ENCODE data around the gene IL10RB.

Gene IL10RB

GRCh38 chr21:33265664-33266049 is 510 bp upstream of the IL10RB start:
- in situ Hi-C loops (cut with MboI; ENCODE audit: low sequenced_read_pairs), result no loop called here

DNA sequence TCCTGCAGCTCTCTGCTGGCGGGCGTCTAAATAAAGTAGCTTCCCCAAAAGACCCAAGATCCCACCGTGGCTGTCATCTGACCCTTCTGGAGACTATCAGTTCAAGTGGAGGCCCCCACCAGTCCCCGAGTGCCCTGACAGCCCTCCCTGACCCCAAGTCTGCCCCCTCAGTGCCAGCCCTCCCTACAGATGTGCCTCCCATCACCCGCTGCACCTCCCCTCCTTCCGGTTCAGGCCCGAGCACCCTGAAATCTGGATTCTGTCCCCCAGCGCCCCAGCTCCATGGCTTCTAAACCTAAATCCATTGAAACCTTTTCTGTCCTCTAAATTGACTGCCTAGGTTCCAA is 595 bp downstream of the IL10RB start:
- in situ Hi-C loops (cut with MboI; ENCODE audit: low sequenced_read_pairs), result no loop called here

DNA sequence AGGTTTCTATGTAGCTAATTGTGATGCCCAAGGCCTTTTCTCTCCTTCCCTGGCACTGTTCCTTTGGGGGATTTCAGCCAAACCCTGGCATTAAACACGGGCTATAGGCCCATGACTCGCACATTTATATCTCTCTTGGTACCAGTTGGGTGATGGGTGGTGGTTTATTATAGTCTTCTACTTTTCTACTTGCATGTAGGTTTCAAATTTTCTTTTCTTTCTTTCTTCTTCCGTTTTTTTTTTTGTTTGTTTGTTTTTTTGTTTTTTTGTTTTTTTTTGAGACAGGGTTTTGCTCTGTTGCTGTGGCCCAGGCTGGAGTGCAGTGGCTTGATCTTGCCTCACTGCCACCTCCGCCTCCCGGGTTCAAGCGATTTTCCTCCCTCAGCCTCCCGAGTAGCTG is 1.1 kb downstream of the IL10RB start:
- in situ Hi-C loops (cut with MboI; ENCODE audit: low sequenced_read_pairs), result no loop called here

- in situ Hi-C loops (cut with MboI; ENCODE audit: low sequenced_read_pairs), result no loop called here
Measured at GRCh38 chr21:33268393-33268736, 2.2 kb downstream of the IL10RB start.

GRCh38 chr21:33268737-33269441 is 2.7 kb downstream of the IL10RB start:
- in situ Hi-C loops (cut with MboI; ENCODE audit: low sequenced_read_pairs), result no loop called here

DNA sequence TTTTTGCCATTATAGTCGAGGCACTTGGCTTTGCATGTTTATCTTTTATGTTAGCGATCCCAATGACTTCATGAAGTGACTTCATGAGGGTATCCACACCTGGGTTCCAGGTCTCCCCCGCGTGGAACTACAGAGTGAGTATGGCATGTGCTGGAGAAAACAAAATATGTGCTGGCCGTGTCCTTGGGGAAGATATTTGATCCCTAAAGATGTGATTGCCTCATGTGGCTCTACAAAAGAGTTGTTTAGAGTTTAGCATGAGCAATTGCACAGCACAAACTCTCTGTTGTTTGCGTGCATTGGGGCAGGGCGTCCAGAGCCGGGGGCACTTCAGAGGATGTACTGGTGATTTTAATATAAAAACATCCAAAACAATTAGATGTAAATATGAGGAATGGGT is 4.8 kb downstream of the IL10RB start:
- in situ Hi-C loops (cut with MboI; ENCODE audit: low sequenced_read_pairs), result no loop called here

GRCh38 chr21:33273044-33273443 is 6.9 kb downstream of the IL10RB start:
- in situ Hi-C loops (cut with MboI; ENCODE audit: low sequenced_read_pairs), result no loop called here

DNA sequence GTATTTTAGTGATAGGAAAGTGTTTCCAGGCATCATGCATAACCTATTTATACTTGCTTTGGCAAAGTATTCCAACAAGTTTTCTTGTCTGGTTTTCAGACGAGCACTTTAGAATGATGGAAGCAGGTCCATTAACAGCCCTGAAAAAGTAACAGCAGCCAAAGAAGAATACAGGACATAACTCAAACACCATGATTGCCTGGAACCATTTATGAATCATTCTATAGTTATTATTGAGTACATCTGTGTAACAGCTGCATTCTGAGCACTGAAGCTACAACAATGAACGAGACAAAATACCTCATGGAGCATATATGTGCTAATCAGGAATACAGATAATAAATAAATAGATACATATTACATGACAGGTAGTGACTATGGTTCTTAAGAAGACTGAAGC is 12.6 kb downstream of the IL10RB start:
- in situ Hi-C loops (cut with MboI; ENCODE audit: low sequenced_read_pairs), result no loop called here

DNA sequence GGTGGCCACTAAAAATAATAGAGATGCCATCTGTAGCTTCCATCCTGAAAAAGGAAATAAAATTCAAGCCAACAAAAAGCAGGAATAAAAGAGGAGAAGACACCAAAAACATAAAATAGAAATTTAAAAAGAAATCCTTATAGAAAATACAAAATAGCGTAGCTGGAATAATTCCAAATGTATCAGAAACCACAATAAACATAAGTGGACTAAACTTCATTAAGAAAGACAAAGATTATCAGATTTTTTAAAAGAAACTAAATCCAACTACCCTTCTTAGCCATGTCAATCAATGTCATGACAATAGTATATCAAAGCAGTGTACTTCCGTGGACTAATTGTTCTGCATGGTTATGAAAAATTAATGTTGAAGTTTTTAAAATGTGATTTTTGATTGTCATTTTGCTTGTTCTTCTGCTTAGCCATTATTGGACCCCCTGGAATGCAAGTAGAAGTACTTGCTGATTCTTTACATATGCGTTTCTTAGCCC is 13.2 kb downstream of the IL10RB start:
- in situ Hi-C loops (cut with MboI; ENCODE audit: low sequenced_read_pairs), result no loop called here

DNA sequence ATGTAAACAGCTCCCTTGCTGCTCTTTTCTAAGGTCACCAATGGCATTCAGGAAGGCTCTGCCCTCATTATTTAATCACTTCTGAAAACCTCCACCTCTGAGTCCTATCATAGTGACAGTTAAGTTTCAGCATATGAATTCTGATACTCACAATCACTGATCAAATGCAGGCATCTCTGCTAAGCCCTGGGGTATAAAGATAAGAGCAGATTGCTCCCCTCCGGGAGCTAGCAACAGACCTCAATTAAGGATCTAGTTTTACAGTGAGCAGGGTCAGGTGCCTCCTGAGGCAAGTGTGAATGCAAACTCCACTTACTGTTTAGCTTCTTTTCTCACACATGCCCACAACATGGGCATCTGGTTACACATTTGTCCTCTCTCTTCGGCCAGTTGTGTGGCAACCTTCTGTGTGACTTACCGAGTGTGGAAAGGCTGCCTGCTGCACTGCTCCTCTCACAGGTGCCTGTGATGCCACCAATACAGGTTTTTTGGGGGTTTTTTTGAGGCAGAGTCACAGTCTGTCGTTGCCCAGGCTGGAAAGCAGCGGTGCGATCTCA is 15.0 kb downstream of the IL10RB start:
- in situ Hi-C loops (cut with MboI; ENCODE audit: low sequenced_read_pairs), result no loop called here

DNA sequence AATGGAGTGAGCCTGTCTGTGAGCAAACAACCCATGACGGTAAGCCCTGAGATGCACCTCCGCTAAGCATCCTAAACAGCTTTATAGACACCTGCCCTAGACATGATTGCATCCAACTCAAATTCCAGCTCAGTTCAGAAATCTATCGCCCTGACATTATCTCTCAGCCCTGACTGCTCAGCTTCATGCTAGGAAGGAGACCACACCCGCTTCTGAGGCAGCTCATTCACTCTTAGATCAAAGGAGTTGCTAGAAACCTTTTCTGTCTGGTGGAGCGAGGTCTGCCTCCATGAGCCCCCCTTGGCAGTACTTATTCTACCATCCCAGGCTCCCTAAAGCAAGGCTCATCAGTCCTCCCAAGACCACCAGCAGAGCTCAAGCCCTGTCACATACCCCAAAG is 17.0 kb downstream of the IL10RB start:
- in situ Hi-C loops (cut with MboI; ENCODE audit: low sequenced_read_pairs), result no loop called here

DNA sequence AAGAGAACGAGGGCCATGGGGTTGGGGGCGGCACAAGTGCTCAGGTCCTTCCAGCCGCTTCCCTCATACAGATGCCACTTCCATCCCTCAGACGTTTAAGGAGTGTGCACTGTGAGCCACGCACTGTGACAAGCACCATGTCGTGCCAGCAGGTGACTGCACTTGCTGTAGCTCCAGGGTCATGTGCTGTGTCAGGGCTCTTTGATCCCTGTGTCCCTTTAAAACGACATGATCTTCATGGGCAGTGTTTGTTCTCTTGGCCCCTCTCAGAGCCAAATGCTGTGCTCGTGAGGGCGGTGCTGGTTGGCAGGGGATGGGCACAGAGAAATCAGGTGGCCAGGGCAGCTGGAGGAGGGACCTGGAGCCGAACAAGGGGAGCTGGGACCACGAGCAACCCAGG is 19.9 kb downstream of the IL10RB start:
- in situ Hi-C loops (cut with MboI; ENCODE audit: low sequenced_read_pairs), result no loop called here

GRCh38 chr21:33286600-33287456 is 20.7 kb downstream of the IL10RB start:
- in situ Hi-C loops (cut with MboI; ENCODE audit: low sequenced_read_pairs), result no loop called here

- in situ Hi-C loops (cut with MboI; ENCODE audit: low sequenced_read_pairs), result no loop called here
Measured at GRCh38 chr21:33289199-33289819, 23.1 kb downstream of the IL10RB start.

DNA sequence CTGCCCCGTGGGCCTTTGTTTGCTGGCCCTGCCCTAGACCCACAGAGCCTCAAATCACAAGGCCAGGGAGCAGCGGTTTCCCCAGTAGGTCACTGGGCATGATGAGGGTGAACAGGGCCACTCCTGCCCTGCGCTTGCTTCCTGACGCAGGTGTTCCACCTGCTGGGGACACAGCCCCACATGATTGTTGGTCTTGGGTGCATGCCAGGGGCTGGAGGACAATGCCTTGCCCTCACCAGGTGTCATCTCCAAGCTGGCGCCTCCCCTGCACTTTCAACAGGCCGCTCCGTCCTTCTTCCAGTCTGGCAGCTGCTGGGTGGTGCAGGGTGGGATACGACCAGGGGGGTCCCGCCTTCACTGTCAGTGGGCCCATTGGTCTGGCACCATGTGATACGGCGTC is 24.3 kb downstream of the IL10RB start:
- in situ Hi-C loops (cut with MboI; ENCODE audit: low sequenced_read_pairs), result no loop called here

GRCh38 chr21:33291686-33292085 is 25.5 kb downstream of the IL10RB start:
- in situ Hi-C loops (cut with MboI; ENCODE audit: low sequenced_read_pairs), result no loop called here

DNA sequence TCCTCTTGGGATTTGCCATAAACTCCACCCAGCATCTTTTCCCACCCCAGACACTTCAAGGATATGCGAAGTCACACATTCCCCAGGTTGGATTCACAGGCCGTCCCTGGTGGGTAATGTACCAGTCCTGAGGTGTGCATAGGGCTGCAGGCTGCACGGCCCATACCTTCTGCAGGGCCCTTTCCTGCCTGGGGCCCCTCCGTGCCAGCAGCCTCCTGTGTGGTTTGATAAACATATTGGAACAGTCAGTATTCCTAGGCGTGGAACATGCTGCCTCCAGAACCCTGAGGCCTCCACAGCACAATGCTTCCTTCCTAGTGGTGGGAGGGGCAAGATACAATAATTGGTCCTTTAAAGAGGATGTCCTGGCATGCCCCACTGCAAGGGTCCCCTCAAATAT is 26.6 kb downstream of the IL10RB start:
- in situ Hi-C loops (cut with MboI; ENCODE audit: low sequenced_read_pairs), result no loop called here

DNA sequence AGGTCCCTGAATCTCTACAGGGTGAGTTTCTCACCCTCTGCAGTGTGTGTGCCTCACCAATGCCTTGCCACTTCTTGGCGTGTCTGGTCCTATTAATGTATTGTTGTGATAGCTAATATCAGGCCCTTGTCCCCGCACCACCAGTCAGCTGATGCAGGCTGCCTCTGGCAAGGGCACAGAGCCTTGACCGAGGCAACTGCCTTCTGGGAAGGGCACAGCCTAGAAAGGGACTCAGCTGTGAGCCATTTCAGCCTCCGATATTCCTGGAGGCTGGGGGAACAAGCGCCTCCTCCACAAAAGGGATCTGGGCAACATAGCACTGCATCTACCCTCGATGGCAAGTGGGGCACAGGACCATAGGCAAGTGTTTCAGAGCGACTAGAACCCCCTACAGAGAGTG is 27.0 kb downstream of the IL10RB start:
- in situ Hi-C loops (cut with MboI; ENCODE audit: low sequenced_read_pairs), result no loop called here

DNA sequence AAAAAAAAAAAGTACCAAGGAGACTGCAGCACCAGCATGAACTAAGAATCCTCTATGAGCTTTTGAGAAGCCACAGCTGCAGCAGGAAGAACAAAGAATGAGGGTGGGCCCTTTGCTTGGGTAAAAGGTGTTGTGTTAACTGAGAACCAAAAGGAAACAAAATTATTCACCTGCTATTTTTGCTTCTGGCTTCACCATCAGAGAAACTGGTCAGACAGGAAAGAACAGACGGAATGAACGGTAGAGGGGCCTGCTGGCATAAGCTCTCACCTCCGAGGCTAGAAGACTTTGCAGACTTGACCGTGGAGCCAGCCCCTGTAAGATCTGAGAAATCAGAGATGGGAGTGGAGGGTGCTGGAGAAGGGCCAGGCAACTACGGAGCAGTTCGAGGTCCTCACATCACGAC is 27.6 kb downstream of the IL10RB start:
- in situ Hi-C loops (cut with MboI; ENCODE audit: low sequenced_read_pairs), result no loop called here

DNA sequence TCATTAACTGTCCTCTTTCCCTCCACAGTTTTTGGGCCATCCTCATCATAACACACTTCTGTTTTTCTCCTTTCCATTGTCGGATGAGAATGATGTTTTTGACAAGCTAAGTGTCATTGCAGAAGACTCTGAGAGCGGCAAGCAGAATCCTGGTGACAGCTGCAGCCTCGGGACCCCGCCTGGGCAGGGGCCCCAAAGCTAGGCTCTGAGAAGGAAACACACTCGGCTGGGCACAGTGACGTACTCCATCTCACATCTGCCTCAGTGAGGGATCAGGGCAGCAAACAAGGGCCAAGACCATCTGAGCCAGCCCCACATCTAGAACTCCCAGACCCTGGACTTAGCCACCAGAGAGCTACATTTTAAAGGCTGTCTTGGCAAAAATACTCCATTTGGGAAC is 30.0 kb downstream of the IL10RB start:
- in situ Hi-C loops (cut with MboI; ENCODE audit: low sequenced_read_pairs), result no loop called here

- in situ Hi-C loops (cut with MboI; ENCODE audit: low sequenced_read_pairs), result no loop called here
Measured at GRCh38 chr21:33299181-33299752, 33.1 kb downstream of the IL10RB start.
